HCT116 (cell line): ENCODE data around the gene PAXIP1.

ENCODE experiments used
- EZH2 ChIP-seq: fragments of 200-600 bp; sonication (generic); IDR thresholded peaks from 2 replicates; pipeline ENCODE4 v1.6.1; 2017; ENCODE audit warnings: antibody characterized with exemption, mixed run types
- MAX ChIP-seq: IDR thresholded peaks from 2 replicates; pipeline ENCODE4 v1.6.1; 2012
- POLR2AphosphoS5 ChIP-seq: IDR thresholded peaks from 2 replicates; pipeline ENCODE4 v1.6.1; 2011; ENCODE audit warnings: mild to moderate bottlenecking, low read depth, low read length, moderate library complexity
- RAD21 ChIP-seq: IDR thresholded peaks from 2 replicates; pipeline ENCODE4 v1.6.1; 2012; ENCODE audit warnings: low read depth, mild to moderate bottlenecking
- REST ChIP-seq: IDR thresholded peaks from 2 replicates; pipeline ENCODE4 v1.6.1; 2012; ENCODE audit warnings: low read depth
- SP1 ChIP-seq: IDR thresholded peaks from 2 replicates; pipeline ENCODE4 v1.6.1; 2012; ENCODE audit warnings: low read depth
- SRF ChIP-seq: IDR thresholded peaks from 2 replicates; pipeline ENCODE4 v1.6.1; 2012; ENCODE audit warnings: low read depth
- TCF7L2 ChIP-seq: IDR thresholded peaks from 2 replicates; pipeline ENCODE4 v1.7.0; 2011; ENCODE audit warnings: borderline replicate concordance, inconsistent platforms; ENCODE audit not compliant: insufficient read depth, insufficient read length; ENCODE audit errors: extremely low read depth
- YY1 ChIP-seq: IDR thresholded peaks from 2 replicates; pipeline ENCODE4 v1.6.1; 2011; ENCODE audit warnings: low read length, low read depth, moderate library complexity, mild to moderate bottlenecking; ENCODE audit not compliant: insufficient replicate concordance; ENCODE audit errors: extremely low read depth
- ZBTB33 ChIP-seq: IDR thresholded peaks from 2 replicates; pipeline ENCODE4 v1.6.1; 2011; ENCODE audit warnings: mild to moderate bottlenecking, low read length, moderate library complexity; ENCODE audit not compliant: insufficient replicate concordance; ENCODE audit errors: extremely low read depth

GRCh38 chr7:155003092-155003375 lies at the start of gene PAXIP1:
- TF ChIP-seq REST: no peak
- no peak for TF ChIP-seq POLR2AphosphoS5
- TF ChIP-seq SP1: peak; percentile 69
- TF ChIP-seq ZBTB33: no peak
- peak; percentile 35 for TF ChIP-seq TCF7L2
- TF ChIP-seq MAX: peak; percentile 58
- no peak for TF ChIP-seq RAD21
- TF ChIP-seq EZH2: no peak
- TF ChIP-seq YY1: no peak
- TF ChIP-seq SRF: no peak
